Nephron progenitor cell (in vitro differentiated cells): ENCODE data around the gene MYO1A.
"Not testable (repeated sequence)": the region's sequence is repeated elsewhere in the genome, so short reads cannot be mapped to it uniquely, and the experiment has no call there.

ENCODE experiments used
- DNase-seq: peaks from one replicate; pipeline ENCODE4 v3.0.0; 2021
- H3K27ac Mint-ChIP-seq: 2 replicates; pipeline ENCODE4 v1.8.0; 2021; ENCODE audit warnings: mild to moderate bottlenecking, moderate library complexity, mixed read lengths
- H3K27me3 Mint-ChIP-seq: 2 replicates; pipeline ENCODE4 v1.8.0; 2021; ENCODE audit warnings: mild to moderate bottlenecking, low read depth, mixed read lengths; ENCODE audit not compliant: poor library complexity
- H3K36me3 Mint-ChIP-seq: 2 replicates; pipeline ENCODE4 v1.8.0; 2021; ENCODE audit warnings: low read depth, mixed read lengths
- H3K4me1 Mint-ChIP-seq: 2 replicates; pipeline ENCODE4 v1.8.0; 2021; ENCODE audit warnings: mixed read lengths
- H3K4me3 Mint-ChIP-seq: 2 replicates; pipeline ENCODE4 v1.8.0; 2021; ENCODE audit warnings: mild to moderate bottlenecking, moderate library complexity, mixed read lengths
- H3K9me3 Mint-ChIP-seq: 2 replicates; pipeline ENCODE4 v1.8.0; 2021; ENCODE audit warnings: mild to moderate bottlenecking, moderate library complexity, mixed read lengths
- CTCF ChIP-seq: fragments of 200-600 bp; sonication (generic); IDR thresholded peaks from 2 replicates; pipeline ENCODE4 v1.5.0; 2021; ENCODE audit warnings: antibody characterized with exemption

The MYO1A gene

DNA sequence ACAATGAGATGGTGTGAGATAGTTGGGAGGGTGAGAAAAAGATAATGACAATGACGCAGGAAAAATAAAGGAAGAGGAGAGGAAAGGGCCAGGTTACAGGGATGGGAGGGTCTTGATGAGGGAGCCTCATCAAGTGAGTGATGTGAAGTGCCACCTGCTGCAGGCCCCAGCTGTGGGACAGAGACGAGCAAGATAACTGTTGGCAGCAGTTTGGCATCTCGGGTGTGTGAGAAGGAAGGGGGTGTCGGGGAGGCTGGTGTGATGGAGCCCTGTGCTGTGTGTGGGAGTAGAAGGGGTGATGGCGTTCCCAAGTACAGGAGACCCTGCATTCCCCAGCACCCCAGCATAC, 22.1 kb downstream of the MYO1A start:
- H3K27ac Mint-ChIP-seq: peak overlapping the region; percentile 36
- TF ChIP-seq CTCF: no peak
- H3K27me3 Mint-ChIP-seq: peaks cover 33% of the 10 kb centered on the region
- no peak overlapping the region for H3K4me3 Mint-ChIP-seq
- H3K4me1 Mint-ChIP-seq: peaks cover 35% of the 10 kb centered on the region
- H3K36me3 Mint-ChIP-seq: no peaks in the 10 kb centered on the region
- no peak for DNase-seq
- no peaks in the 10 kb centered on the region for H3K9me3 Mint-ChIP-seq

- no peaks in the 10 kb centered on the region for H3K36me3 Mint-ChIP-seq
- TF ChIP-seq CTCF: no peak
- no peak overlapping the region for H3K4me3 Mint-ChIP-seq
- peak overlapping the region; percentile 36 for H3K27ac Mint-ChIP-seq
- no peak for DNase-seq
- no peaks in the 10 kb centered on the region for H3K9me3 Mint-ChIP-seq
- H3K27me3 Mint-ChIP-seq: peaks cover 35% of the 10 kb centered on the region
- peaks cover 35% of the 10 kb centered on the region for H3K4me1 Mint-ChIP-seq
Observed at GRCh38 chr12:57027011-57027804, 22.7 kb downstream of the MYO1A start.

- H3K4me3 Mint-ChIP-seq: no peak overlapping the region
- H3K36me3 Mint-ChIP-seq: no peaks in the 10 kb centered on the region
- TF ChIP-seq CTCF: no peak
- peaks cover 43% of the 10 kb centered on the region for H3K27me3 Mint-ChIP-seq
- H3K27ac Mint-ChIP-seq: no peak overlapping the region
- H3K9me3 Mint-ChIP-seq: no peaks in the 10 kb centered on the region
- H3K4me1 Mint-ChIP-seq: peaks cover 35% of the 10 kb centered on the region
- DNase-seq: no peak
Observed at GRCh38 chr12:57025196-57025595, 24.7 kb downstream of the MYO1A start.

DNA sequence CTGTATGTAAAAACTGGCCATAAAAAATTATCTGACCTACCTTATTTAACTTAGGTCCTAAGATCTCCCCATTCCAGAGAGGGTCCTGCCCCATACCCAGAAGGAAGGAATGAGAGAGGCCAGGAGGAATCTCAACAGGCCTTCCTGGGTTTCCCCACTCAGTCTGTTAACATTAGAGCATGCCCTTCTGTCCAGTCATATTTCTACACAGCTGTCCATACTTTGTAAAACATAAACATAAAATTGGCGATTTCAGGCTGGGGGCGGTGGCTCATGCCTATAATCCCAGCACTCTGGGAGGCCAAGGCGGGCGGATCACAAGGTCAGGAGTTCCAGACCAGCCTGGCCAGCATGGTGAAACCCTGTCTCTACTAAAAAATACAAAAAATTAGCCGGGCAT, 27.6 kb downstream of the MYO1A start:
- H3K9me3 Mint-ChIP-seq, DNase-seq, H3K27ac Mint-ChIP-seq, H3K4me3 Mint-ChIP-seq, H3K36me3 Mint-ChIP-seq: not testable (repeated sequence)
- H3K4me1 Mint-ChIP-seq: peaks cover 38% of the 10 kb centered on the region
- peaks cover 41% of the 10 kb centered on the region for H3K27me3 Mint-ChIP-seq

DNA sequence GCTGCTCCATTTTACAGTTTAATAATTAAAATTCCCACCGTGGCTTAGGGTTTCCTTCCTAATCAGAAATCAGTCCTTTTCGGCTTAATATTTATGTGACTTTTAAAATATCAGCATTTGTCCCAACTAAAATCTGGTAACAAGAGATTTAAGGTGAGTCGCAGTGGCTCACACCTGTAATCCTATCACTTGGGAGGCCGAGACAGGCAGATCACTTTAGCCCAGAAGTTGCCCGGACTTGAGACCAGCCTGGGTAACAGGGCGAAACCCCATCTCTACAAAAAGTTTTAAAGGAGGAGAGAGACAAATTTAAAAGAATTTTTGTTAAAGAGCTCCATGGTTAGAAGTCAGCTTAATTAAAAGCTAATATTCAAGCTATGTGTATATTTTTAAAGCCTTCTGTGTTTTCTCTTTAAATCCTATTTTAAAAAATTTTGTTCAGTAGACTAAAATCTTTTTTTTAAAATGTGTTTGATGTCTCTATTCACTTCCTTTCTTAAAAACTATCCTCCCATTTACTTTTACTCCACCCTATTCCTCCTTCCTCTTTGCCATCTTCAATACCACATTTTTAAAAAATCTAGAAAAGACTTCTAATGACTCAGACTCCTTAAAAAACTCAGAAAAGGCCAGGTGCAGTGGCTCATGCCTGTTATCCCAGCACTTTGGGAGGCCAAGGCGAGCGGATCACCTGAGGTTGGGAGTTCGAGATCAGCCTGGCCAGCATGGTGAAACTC, 29.8 kb downstream of the MYO1A start:
- Mint-ChIP-seq H3K36me3 (no peaks in the 10 kb centered on the region), H3K27ac (peak overlapping the region; percentile 24), H3K9me3 (no peaks in the 10 kb centered on the region), H3K4me1 (peaks cover 28% of the 10 kb centered on the region), H3K27me3 (peaks cover 35% of the 10 kb centered on the region), H3K4me3 (no peak overlapping the region)
- DNase-seq: no peak
- TF ChIP-seq CTCF: no peak

- Mint-ChIP-seq H3K9me3 (no peaks in the 10 kb centered on the region), H3K4me3 (no peak overlapping the region), H3K27me3 (peaks cover 37% of the 10 kb centered on the region), H3K27ac (no peak overlapping the region), H3K36me3 (no peaks in the 10 kb centered on the region), H3K4me1 (peaks cover 27% of the 10 kb centered on the region)
- DNase-seq: no peak
- TF ChIP-seq CTCF: no peak
Observed at GRCh38 chr12:57018906-57019305, 31.0 kb downstream of the MYO1A start.

DNA sequence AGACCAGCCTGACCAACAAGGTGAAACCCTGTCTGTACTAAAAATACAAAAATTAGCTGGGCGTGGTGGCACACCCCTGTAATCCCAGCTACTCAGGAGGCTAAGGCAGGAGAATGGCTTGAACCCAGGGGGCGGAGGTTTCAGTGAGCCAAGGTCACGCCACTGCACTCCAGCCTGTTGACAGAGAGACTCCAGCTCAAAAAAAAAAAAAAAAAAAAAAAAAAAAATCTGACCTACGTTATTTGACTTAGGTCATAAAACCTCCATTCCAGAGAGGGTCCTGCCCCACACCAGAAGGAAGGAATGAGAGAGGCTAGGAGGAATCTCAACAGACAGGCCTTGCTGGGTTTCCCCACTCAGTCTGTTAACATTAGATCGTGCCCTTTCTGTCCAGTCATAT, 31.6 kb downstream of the MYO1A start:
- peaks cover 42% of the 10 kb centered on the region for H3K27me3 Mint-ChIP-seq
- peaks cover 23% of the 10 kb centered on the region for H3K4me1 Mint-ChIP-seq
- DNase-seq, H3K27ac Mint-ChIP-seq, H3K36me3 Mint-ChIP-seq, H3K9me3 Mint-ChIP-seq, H3K4me3 Mint-ChIP-seq: not testable (repeated sequence)
